Esophagus (tissue), 2 donors: ENCODE measurements around the gene CCDC196. TPM values are rescaled to one million over a fixed set of nuclear protein-coding genes. Genes with fewer than 3 reads are reported as not detected.
"Not testable (repeated sequence)": the region's sequence is repeated elsewhere in the genome, so short reads cannot be mapped to it uniquely, and the experiment has no call there.

Experiments
- H3K27ac ChIP-seq, 2 donors: one replicate each; pipeline ENCODE4 v1.5.1; 2013; ENCODE audit warnings: low read depth in 2 of 2, mild to moderate bottlenecking in 2 of 2, inconsistent platforms in 1 of 2, low read length in 1 of 2, moderate library complexity in 1 of 2
- H3K27me3 ChIP-seq, 2 donors: one replicate each; pipeline ENCODE4 v1.6.1; 2013; ENCODE audit warnings: low read length in 2 of 2, control low read depth in 1 of 2, mild to moderate bottlenecking in 1 of 2; ENCODE audit not compliant: insufficient read depth in 2 of 2, control insufficient read depth in 1 of 2
- H3K36me3 ChIP-seq, 2 donors: one replicate each; pipeline ENCODE4 v1.6.1; 2013; ENCODE audit warnings: low read length in 1 of 2; ENCODE audit not compliant: control insufficient read depth in 2 of 2, insufficient read depth in 2 of 2
- H3K4me1 ChIP-seq, 2 donors: one replicate each; pipeline ENCODE4 v1.6.1; 2013; ENCODE audit warnings: low read length in 1 of 2; ENCODE audit not compliant: control insufficient read depth in 2 of 2, insufficient read depth in 2 of 2
- H3K4me3 ChIP-seq, 2 donors: one replicate each; pipeline ENCODE4 v1.5.1; 2013; ENCODE audit warnings: low read length in 2 of 2, mild to moderate bottlenecking in 2 of 2, low read depth in 1 of 2, moderate library complexity in 1 of 2
- H3K9me3 ChIP-seq, 2 donors: one replicate each; pipeline ENCODE4 v1.6.1; 2013; ENCODE audit warnings: mild to moderate bottlenecking in 2 of 2, low read depth in 1 of 2, low read length in 1 of 2, moderate library complexity in 1 of 2; ENCODE audit not compliant: control insufficient read depth in 2 of 2, insufficient read depth in 1 of 2
- WGBS, 2 donors: extraction: QIAGEN DNeasy Blood & Tissue Kit; methylation state at CpG; one replicate each; pipeline ENCODE4 v1.1.7; 2013; 5-methylcytosine and 5-hydroxymethylcytosine counted together
- polyA plus RNA-seq, 2 donors: library from polyadenylated mRNA; stranded (reverse); fragments of 200-250 nt; gene quantifications; one replicate each; pipeline ENCODE4 v1.2.3, GENCODE V29; 2013
- donor health status: healthy with polysubstance abuse.
- donor health status: Bipolar disorder and iron deficiency.

The CCDC196 gene
- polyA plus RNA-seq, 2 donors, result not detected

DNA sequence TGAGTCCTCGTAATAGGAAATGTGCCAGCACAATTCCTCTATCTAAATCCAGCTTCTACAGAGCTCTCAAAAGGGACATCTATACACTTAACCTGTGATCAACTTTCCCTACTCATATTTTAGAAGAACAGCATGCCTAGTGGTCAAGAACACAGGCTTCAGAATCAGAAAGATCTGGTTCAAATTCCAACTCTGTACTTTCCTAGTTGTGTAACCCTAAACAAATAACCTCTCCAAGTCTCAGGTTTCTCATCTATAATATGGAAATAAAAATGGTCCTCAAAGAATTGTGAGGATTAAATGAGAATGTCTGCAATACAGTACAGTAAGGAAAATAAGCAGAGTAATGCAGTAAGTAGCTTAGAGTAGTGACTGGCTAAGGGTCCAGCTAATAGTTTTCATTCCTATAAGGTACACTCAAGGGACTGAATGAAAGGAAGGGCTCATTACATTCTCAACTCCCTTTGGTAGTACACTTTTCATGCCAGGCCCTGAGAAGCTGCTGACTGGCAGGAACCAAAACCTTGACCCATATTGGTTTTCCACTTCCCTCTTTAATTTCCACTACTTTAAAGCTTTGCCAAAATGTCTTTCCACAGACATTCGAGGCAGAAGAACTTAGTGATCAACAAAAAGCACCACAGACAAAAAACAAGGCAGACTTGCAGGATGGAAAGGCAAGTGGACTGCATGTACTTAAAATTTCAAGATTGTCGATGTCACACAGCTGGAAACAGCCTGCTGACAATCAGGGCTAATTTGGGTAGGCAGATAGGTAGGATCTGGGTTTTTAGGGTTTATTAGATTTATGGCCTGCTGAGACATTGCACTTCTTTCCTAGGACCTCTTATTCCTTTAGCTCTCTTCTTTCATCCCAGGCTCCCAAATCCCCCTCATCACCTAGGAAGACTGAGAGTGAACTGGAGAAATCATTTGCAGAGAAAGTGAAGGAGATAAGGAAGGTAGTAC lies 4.3 kb downstream of the CCDC196 start:
- 74 to 77% methylated on average over 3 of the region's 3 CpGs for WGBS, 2 donors
- no peaks in the 10 kb centered on the region for H3K9me3 ChIP-seq
- no peaks in the 10 kb centered on the region for H3K4me1 ChIP-seq

DNA sequence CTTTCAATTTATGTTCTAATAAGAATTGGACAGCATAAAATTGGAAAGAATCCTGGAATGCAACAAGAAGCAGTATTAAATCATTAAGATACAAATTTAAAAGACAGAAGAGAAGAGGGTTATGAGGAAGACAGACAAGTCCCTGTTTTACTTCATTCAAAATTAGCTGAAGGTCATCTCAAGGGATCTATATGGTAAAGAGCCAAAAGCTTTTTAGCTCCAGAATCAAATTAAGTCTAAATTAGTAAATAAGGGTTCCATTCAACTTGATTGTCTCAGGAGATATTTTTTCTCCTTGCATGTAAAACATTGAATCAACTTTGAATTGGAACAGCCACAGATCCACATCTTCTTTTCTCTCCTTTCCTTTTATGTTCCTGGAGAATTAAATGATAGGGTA lies 7.6 kb downstream of the CCDC196 start:
- Histone ChIP-seq H3K36me3 (no peaks in the 10 kb centered on the region), H3K27ac (no peak overlapping the region), H3K4me3 (no peak overlapping the region), H3K4me1 (no peaks in the 10 kb centered on the region), H3K9me3 (no peaks in the 10 kb centered on the region), H3K27me3 (no peaks in the 10 kb centered on the region)

More for the DNA sequence above, 4.3 kb downstream of the CCDC196 start:
- Histone ChIP-seq H3K27me3 (no peaks in the 10 kb centered on the region), H3K27ac (no peak overlapping the region), H3K4me3 (no peak overlapping the region), H3K36me3 (no peaks in the 10 kb centered on the region)

GRCh38 chr14:66495218-66496098 lies 9.3 kb downstream of the CCDC196 start:
- WGBS, 2 donors, result 3 to 4% methylated on average over 4 of the region's 4 CpGs
- Histone ChIP-seq H3K4me3 (peak overlapping the region in 1 of 2 donors; percentile 5), H3K27me3 (no peaks in the 10 kb centered on the region), H3K36me3 (no peaks in the 10 kb centered on the region), H3K9me3 (no peaks in the 10 kb centered on the region), H3K4me1 (no peaks in the 10 kb centered on the region), H3K27ac (no peak overlapping the region)

GRCh38 chr14:66496188-66496807 lies 10.1 kb downstream of the CCDC196 start:
- Histone ChIP-seq H3K27ac (no peak overlapping the region), H3K4me3 (peak overlapping the region in 1 of 2 donors; percentile 5), H3K27me3 (no peaks in the 10 kb centered on the region), H3K4me1 (no peaks in the 10 kb centered on the region), H3K9me3 (no peaks in the 10 kb centered on the region), H3K36me3 (no peaks in the 10 kb centered on the region)
- 33 to 45% methylated on average over 4 of the region's 4 CpGs for WGBS, 2 donors

DNA sequence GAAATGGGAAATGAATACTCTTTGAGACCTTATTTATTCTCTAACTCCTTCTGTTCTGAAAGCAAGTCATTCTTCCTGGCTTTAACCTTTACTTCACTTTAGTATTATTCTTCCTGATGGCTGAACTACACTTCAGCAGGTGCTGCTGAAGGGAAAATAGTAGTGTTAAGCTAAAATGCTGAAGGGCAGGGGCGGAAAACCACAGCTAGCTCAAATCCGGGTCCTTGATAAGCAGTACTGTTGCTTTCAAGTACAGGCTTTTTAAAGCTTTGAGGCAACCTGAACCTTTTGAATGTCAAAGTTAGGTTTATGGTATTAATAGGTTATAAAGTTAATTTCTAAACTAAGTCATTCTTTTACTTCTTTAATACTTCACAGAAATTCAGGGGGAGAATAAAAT lies 10.7 kb downstream of the CCDC196 start:
- H3K4me3 ChIP-seq, result no peak overlapping the region
- no peaks in the 10 kb centered on the region for H3K9me3 ChIP-seq
- no peaks in the 10 kb centered on the region for H3K27me3 ChIP-seq
- H3K4me1 ChIP-seq, result no peaks in the 10 kb centered on the region
- no peaks in the 10 kb centered on the region for H3K36me3 ChIP-seq
- 63 to 74% methylated on average over 2 of the region's 2 CpGs for whole genome bisulfite sequencing, 2 donors
- H3K27ac ChIP-seq, result no peak overlapping the region

DNA sequence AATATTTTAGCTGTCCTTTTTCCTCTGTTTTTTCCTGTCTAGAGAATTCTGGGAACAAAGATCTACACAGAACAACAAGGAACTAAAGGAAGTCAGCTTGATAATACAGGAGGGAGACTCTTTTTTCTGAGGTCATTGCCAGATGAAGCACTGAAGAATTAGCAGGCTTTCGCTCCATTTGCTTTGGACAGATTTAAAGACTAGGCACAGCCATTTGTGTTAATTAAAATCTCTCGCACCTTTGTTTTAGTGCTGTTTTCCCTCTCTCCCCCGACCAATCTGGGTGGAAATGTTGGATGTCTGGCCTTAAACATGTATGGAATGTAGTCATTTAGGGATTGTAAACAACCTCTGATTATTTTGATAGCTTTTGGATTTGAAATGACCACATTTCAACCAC lies 12.1 kb downstream of the CCDC196 start:
- Histone ChIP-seq H3K4me1 (no peaks in the 10 kb centered on the region), H3K4me3 (no peak overlapping the region), H3K27me3 (no peaks in the 10 kb centered on the region), H3K36me3 (no peaks in the 10 kb centered on the region), H3K27ac (no peak overlapping the region), H3K9me3 (no peaks in the 10 kb centered on the region)
- 64 to 73% methylated on average over 3 of the region's 3 CpGs for WGBS, 2 donors

DNA sequence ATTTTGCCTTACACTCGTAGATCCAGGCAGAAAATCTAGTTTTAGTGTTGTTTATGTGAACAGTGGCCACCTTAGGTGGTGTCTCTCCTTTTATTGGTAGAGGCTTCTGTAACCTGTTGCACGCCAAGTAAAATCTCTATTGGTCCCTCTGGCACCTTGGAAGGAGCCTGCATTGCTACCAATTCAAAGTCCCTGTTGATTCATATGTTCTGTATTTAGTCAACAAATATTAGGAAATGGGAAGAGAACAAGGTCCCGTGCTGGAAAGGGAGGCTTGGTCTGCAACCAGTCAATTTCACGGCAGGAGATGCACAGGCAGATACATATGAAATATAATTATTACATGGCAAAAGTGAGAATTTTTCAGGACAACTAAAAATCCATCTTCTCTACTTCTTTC lies 15.4 kb downstream of the CCDC196 start:
- Histone ChIP-seq H3K27ac (no peak overlapping the region), H3K4me1 (no peaks in the 10 kb centered on the region), H3K9me3 (no peaks in the 10 kb centered on the region), H3K36me3 (no peaks in the 10 kb centered on the region), H3K4me3 (no peak overlapping the region), H3K27me3 (no peaks in the 10 kb centered on the region)
- 73 to 77% methylated on average over 4 of the region's 4 CpGs for WGBS, 2 donors

DNA sequence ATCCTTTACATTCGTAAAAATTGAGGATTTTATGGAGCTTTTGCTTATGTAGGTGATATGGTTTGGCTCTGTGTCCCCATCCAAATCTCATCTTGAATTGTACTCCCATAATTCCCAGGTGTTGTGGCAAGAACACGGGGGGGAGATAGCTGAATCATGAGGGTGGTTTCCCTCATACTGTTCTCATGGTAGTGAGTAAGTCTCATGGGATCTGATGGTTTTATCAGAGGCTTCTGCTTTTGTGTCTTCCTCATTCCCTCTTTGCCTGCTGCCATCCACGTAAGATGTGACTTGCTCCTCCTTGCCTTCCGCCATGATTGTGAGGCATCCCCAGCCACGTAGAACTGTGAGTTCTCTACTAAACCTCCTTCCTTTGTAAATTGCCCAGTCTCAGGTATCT lies 16.7 kb downstream of the CCDC196 start:
- not testable (repeated sequence) for H3K27ac ChIP-seq, H3K36me3 ChIP-seq, H3K9me3 ChIP-seq, H3K4me1 ChIP-seq, H3K4me3 ChIP-seq, H3K27me3 ChIP-seq
- 87 to 92% methylated on average over 5 of the region's 5 CpGs for WGBS, 2 donors

- Histone ChIP-seq H3K27me3 (no peaks in the 10 kb centered on the region), H3K36me3 (no peaks in the 10 kb centered on the region), H3K4me3 (no peak overlapping the region), H3K27ac (no peak overlapping the region), H3K9me3 (no peaks in the 10 kb centered on the region), H3K4me1 (no peaks in the 10 kb centered on the region)
- 36 to 41% methylated on average over 1 of the region's 1 CpG for WGBS, 2 donors
Measured at GRCh38 chr14:66503532-66503931, 17.4 kb downstream of the CCDC196 start.
